ENCODE data around the gene SLC25A23. TPM values are rescaled to one million over a fixed set of nuclear protein-coding genes. Genes with fewer than 3 reads are reported as not detected.

Gene SLC25A23
- total RNA-seq, 1 experiment from 2014 or later = 18.7 TPM

DNA sequence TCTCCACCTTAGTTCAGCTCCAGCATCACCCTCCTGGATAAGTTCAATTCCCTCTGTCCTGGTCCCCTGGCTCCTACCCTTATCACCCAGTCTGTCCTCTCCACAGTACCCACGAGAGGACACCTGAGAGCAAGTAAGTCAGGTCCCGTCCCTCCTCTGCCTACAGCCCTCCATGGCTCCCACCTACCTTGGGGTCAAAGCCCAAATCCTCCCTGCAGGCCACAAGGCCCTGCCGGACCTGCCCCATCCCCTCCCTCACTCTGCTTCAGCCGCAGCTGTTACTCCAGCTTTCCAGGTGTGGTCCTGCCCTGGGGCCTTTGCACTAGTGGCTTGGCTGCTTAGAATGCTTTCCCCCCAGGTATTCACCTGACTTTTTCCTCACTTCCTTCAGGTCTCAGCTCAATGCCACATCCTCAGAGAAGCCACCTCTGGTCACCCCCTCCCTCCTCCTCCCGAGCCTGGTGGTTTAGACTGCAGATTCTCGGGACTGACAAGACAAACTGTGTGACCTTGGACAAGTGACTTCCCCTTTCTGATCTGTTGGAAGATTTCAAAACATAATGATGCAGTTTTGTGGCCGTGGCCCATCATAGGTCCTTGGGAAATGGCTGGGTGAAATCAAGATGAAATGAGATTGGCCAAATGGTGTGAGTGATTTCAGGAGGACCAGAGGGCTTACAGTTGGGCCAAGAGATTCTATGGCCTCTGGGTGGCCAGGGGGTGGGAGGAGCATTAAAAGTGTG lies 38.9 kb upstream of the SLC25A23 start:
- CTCF ChIA-PET = interaction anchor here (0.5 to 0.6 kb wide), 2 partner anchors 23 to 125 kb away, joined by 3 to 5 read pairs; no protein-coding TSS in a partner anchor
- Histone ChIP-seq H3K9me3 (ENCODE audit: control insufficient read depth, insufficient read depth, low read depth, low read length) (no peaks in the 10 kb centered on the region), H3K27me3 (ENCODE audit: control insufficient read depth, insufficient read depth, low read length) (no peaks in the 10 kb centered on the region; the same call in 1 of the 2 replicates), H3K36me3 (ENCODE audit: control insufficient read depth, insufficient read depth, low read length) (no peaks in the 10 kb centered on the region), H3K4me1 (ENCODE audit: control insufficient read depth, insufficient read depth, low read length) (peaks cover 2% of the 10 kb centered on the region; the same call in 1 of the 2 replicates), H3K27ac (ENCODE audit: low read length) (no peak overlapping the region), H3K4me3 (ENCODE audit: low read depth in 2 of 2, low read length in 2 of 2) (no peak overlapping the region)
- ATAC-seq (no peak), DNase-seq (ENCODE audit: low read depth, low spot score) (no peak)
- TF ChIP-seq, protein P1, sequence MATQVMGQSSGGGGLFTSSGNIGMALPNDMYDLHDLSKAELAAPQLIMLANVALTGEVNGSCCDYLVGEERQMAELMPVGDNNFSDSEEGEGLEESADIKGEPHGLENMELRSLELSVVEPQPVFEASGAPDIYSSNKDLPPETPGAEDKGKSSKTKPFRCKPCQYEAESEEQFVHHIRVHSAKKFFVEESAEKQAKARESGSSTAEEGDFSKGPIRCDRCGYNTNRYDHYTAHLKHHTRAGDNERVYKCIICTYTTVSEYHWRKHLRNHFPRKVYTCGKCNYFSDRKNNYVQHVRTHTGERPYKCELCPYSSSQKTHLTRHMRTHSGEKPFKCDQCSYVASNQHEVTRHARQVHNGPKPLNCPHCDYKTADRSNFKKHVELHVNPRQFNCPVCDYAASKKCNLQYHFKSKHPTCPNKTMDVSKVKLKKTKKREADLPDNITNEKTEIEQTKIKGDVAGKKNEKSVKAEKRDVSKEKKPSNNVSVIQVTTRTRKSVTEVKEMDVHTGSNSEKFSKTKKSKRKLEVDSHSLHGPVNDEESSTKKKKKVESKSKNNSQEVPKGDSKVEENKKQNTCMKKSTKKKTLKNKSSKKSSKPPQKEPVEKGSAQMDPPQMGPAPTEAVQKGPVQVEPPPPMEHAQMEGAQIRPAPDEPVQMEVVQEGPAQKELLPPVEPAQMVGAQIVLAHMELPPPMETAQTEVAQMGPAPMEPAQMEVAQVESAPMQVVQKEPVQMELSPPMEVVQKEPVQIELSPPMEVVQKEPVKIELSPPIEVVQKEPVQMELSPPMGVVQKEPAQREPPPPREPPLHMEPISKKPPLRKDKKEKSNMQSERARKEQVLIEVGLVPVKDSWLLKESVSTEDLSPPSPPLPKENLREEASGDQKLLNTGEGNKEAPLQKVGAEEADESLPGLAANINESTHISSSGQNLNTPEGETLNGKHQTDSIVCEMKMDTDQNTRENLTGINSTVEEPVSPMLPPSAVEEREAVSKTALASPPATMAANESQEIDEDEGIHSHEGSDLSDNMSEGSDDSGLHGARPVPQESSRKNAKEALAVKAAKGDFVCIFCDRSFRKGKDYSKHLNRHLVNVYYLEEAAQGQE (IDR thresholded peaks at IDR 0.05; ENCODE audit: insufficient read depth in 1 of 2, low read depth in 2 of 2, low read length in 1 of 2) = no peak
- TF ChIP-seq POLR2AphosphoS5 (IDR thresholded peaks at IDR 0.05; ENCODE audit: low read depth, low read length) (no peak), SIN3A (IDR thresholded peaks at IDR 0.05; ENCODE audit: borderline replicate concordance, insufficient read depth, low read depth, low read length) (no peak), TCF7L2 (IDR thresholded peaks at IDR 0.05; ENCODE audit: low read depth, low read length) (no peak)
- TF ChIP-seq, protein P2, sequence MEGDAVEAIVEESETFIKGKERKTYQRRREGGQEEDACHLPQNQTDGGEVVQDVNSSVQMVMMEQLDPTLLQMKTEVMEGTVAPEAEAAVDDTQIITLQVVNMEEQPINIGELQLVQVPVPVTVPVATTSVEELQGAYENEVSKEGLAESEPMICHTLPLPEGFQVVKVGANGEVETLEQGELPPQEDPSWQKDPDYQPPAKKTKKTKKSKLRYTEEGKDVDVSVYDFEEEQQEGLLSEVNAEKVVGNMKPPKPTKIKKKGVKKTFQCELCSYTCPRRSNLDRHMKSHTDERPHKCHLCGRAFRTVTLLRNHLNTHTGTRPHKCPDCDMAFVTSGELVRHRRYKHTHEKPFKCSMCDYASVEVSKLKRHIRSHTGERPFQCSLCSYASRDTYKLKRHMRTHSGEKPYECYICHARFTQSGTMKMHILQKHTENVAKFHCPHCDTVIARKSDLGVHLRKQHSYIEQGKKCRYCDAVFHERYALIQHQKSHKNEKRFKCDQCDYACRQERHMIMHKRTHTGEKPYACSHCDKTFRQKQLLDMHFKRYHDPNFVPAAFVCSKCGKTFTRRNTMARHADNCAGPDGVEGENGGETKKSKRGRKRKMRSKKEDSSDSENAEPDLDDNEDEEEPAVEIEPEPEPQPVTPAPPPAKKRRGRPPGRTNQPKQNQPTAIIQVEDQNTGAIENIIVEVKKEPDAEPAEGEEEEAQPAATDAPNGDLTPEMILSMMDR (IDR thresholded peaks at IDR 0.05) = no peak
- intact Hi-C loops (cut with micrococcal nuclease; ENCODE audit: unreplicated experiment) (no loop called here), in situ Hi-C loops (cut with HindIII; ENCODE audit: low pct_unique_long_range_greater_than_20kb, low sequenced_read_pairs) (no loop called here)
- BruUV-seq (replicated peaks) = no TSS peak
- POLR2A ChIA-PET = interaction anchor here (0.6 kb wide), 1 partner anchor 356 kb away, joined by 3 read pairs; no protein-coding TSS in a partner anchor

DNA sequence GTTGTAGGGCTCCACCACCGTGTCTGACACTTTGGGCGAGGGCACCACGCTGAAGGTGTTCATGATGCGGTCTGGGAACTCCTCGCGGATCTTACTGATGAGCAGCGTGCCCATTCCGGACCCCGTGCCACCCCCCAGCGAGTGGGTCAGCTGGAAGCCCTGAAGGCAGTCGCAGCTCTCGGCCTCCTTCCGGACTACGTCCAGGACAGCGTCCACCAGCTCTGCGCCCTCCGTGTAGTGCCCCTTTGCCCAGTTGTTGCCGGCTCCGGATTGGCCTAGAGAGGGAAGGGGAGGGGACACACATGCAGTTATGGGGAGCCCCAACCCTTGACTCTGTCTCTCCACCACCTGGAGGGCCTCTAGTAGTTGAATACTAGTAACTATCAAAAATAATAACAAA lies 36.4 kb upstream of the SLC25A23 start:
- no peak overlapping the region for H3K4me3 ChIP-seq (ENCODE audit: low read depth in 2 of 2, low read length in 2 of 2)
- no peaks in the 10 kb centered on the region for H3K4me1 ChIP-seq (ENCODE audit: control insufficient read depth, insufficient read depth, low read length)
- no peak overlapping the region for H3K27ac ChIP-seq (ENCODE audit: low read length)
- no peaks in the 10 kb centered on the region for H3K27me3 ChIP-seq (ENCODE audit: control insufficient read depth, insufficient read depth, low read length)
- intact Hi-C loops (cut with micrococcal nuclease; ENCODE audit: unreplicated experiment) = no loop called here
- no TSS peak for BruUV-seq (replicated peaks)
- POLR2A ChIA-PET = no interaction called here
- DNase-seq (ENCODE audit: low read depth, low spot score) (no peak), ATAC-seq (no peak)
- in situ Hi-C loops (cut with HindIII; ENCODE audit: low pct_unique_long_range_greater_than_20kb, low sequenced_read_pairs) = no loop called here
- TF ChIP-seq, protein P2 (IDR thresholded peaks at IDR 0.05) = no peak
- TF ChIP-seq, protein P1 (IDR thresholded peaks at IDR 0.05; ENCODE audit: insufficient read depth in 1 of 2, low read depth in 2 of 2, low read length in 1 of 2) = no peak
- TF ChIP-seq SIN3A (IDR thresholded peaks at IDR 0.05; ENCODE audit: borderline replicate concordance, insufficient read depth, low read depth, low read length) (no peak), TCF7L2 (IDR thresholded peaks at IDR 0.05; ENCODE audit: low read depth, low read length) (no peak), POLR2AphosphoS5 (IDR thresholded peaks at IDR 0.05; ENCODE audit: low read depth, low read length) (no peak)
- H3K36me3 ChIP-seq (ENCODE audit: control insufficient read depth, insufficient read depth, low read length) = no peaks in the 10 kb centered on the region
- no peaks in the 10 kb centered on the region for H3K9me3 ChIP-seq (ENCODE audit: control insufficient read depth, insufficient read depth, low read depth, low read length)
- CTCF ChIA-PET = no interaction called here
